Urinary bladder (tissue), 4 donors: ENCODE data around the gene SUSD3. TPM values are rescaled to one million over a fixed set of nuclear protein-coding genes. Genes with fewer than 3 reads are reported as not detected.
"Not testable (repeated sequence)": the region's sequence is repeated elsewhere in the genome, so short reads cannot be mapped to it uniquely, and the experiment has no call there.

Experiments
- DNase-seq: peaks from one replicate; pipeline ENCODE4 v3.0.0-alpha.2; 2015; ENCODE audit errors: extremely low spot score
- H3K27ac ChIP-seq: one replicate; pipeline ENCODE4 v1.5.1; 2013; ENCODE audit warnings: low read depth, mild to moderate bottlenecking, moderate library complexity
- H3K36me3 ChIP-seq: one replicate; pipeline ENCODE4 v1.6.1; 2013; ENCODE audit warnings: mild to moderate bottlenecking, moderate library complexity; ENCODE audit not compliant: insufficient read depth
- H3K4me1 ChIP-seq: one replicate; pipeline ENCODE4 v1.6.1; 2013; ENCODE audit warnings: mild to moderate bottlenecking, moderate library complexity; ENCODE audit not compliant: insufficient read depth
- H3K4me3 ChIP-seq: one replicate; pipeline ENCODE4 v1.5.1; 2013; ENCODE audit warnings: low read depth, low read length
- WGBS: extraction: QIAGEN DNeasy Blood & Tissue Kit; methylation state at CpG from one replicate; pipeline ENCODE4 v1.1.7; 2013; 5-methylcytosine and 5-hydroxymethylcytosine counted together
- polyA plus RNA-seq: library from polyadenylated mRNA; stranded (reverse); fragments of 200-250 nt; gene quantifications from one replicate; pipeline ENCODE4 v1.2.3, GENCODE V29; 2013
- total RNA-seq: library from RNA; depleted of rRNA; stranded (reverse); fragments of >200 nt; gene quantifications from one replicate; pipeline ENCODE4 v1.2.3, GENCODE V29; 2014
- donor health status: healthy with polysubstance abuse.
- donor health status: healthy.

Gene SUSD3
- total and polyA plus RNA-seq, 2 donors, result 1.5 to 1.9 TPM

- H3K4me1 ChIP-seq, H3K27ac ChIP-seq, H3K4me3 ChIP-seq, DNase-seq, H3K36me3 ChIP-seq: not testable (repeated sequence)
- WGBS, result 93% methylated on average over 11 of the region's 11 CpGs
Observed at GRCh38 chr9:93101086-93101485, 42.6 kb downstream of the SUSD3 start.

DNA sequence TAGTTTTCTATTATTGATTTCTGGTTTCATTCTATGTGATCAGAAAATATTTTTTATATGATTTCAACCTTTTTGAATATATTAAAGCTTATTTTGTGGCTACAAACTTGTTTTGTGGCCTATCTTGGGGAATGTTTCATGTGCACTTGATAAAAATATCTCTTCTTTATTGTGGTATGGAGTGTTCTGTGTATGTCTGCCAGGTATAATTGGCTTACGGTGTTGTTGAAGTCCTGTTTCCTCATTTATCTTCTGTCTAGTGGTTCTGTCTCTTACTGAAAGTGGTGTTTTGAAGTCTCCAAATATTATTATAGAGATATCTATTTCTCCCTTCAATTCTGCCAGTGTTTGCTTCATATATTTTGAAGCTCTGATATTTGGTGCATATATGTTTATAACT, 47.1 kb downstream of the SUSD3 start:
- no peak for DNase-seq
- H3K36me3 ChIP-seq, result no peaks in the 10 kb centered on the region
- WGBS, result 98% methylated on average over 1 of the region's 1 CpG
- no peak overlapping the region for H3K4me3 ChIP-seq
- no peak overlapping the region for H3K27ac ChIP-seq
- H3K4me1 ChIP-seq, result no peaks in the 10 kb centered on the region

GRCh38 chr9:93107151-93107824, 48.8 kb downstream of the SUSD3 start:
- H3K36me3 ChIP-seq, result peaks cover 2% of the 10 kb centered on the region
- no peaks in the 10 kb centered on the region for H3K4me1 ChIP-seq
- no peak for DNase-seq
- H3K4me3 ChIP-seq, result no peak overlapping the region
- WGBS, result 92% methylated on average over 14 of the region's 14 CpGs
- H3K27ac ChIP-seq, result no peak overlapping the region

- Histone ChIP-seq H3K4me1 (no peaks in the 10 kb centered on the region), H3K27ac (no peak overlapping the region), H3K36me3 (peaks cover 2% of the 10 kb centered on the region), H3K4me3 (no peak overlapping the region)
- DNase-seq, result no peak
- 95% methylated on average over 6 of the region's 6 CpGs for whole genome bisulfite sequencing
Observed at GRCh38 chr9:93107825-93108161, 49.3 kb downstream of the SUSD3 start.

- WGBS, result 88% methylated on average over 15 of the region's 15 CpGs
- H3K27ac ChIP-seq, result no peak overlapping the region
- H3K36me3 ChIP-seq, result peaks cover 2% of the 10 kb centered on the region
- H3K4me1 ChIP-seq, result no peaks in the 10 kb centered on the region
- no peak overlapping the region for H3K4me3 ChIP-seq
- no peak for DNase-seq
Observed at GRCh38 chr9:93108291-93109041, 50.0 kb downstream of the SUSD3 start.

DNA sequence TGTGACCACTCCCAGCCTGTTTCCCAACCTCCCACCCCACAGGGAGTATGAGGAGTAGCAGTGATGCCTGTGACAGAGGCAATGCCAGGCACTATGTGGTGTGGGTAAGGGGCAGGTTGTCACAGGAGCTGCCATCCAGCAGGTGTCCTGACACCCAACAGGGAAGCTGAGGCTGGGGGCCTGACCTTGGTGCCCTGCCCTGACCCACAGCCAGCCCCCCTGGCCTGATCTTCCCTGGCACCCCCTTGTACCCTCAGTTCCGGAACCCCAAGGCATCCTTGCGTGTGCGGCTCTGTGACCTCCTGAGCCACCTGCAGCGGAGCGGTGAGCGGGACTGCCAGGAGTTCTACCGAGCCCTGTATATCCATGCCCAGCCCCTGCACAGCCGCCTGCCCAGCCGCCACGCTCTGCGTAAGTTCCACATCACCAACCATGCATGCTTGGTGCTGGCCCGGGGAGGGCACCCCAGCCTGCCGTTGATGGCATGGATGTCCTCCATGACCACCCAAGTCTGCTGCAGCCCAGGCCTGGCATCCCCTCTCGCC, 51.9 kb downstream of the SUSD3 start:
- Histone ChIP-seq H3K4me1 (no peaks in the 10 kb centered on the region), H3K36me3 (peaks cover 2% of the 10 kb centered on the region), H3K4me3 (no peak overlapping the region), H3K27ac (no peak overlapping the region)
- 97% methylated on average over 14 of the region's 14 CpGs for WGBS
- DNase-seq, result no peak

DNA sequence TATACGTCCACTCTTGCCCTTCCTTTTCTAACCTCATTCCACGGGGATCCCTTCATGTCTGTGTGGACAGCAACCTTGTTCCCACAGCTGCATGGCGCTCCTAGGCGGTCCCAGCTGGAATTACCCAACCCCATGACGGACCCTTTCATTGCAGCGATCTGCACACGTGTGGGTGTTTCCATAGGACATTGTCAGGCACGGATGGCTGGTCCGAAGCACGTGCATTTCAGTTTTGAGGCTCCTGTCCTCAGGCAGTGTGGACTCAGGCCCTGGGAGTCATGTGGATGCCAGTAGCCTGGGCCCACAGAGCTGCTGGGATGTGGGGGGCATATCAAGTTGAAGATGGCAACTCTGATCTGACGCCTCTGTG, 52.5 kb downstream of the SUSD3 start:
- Histone ChIP-seq H3K4me1 (no peaks in the 10 kb centered on the region), H3K36me3 (peaks cover 2% of the 10 kb centered on the region), H3K4me3 (no peak overlapping the region), H3K27ac (no peak overlapping the region)
- no peak for DNase-seq
- WGBS, result 88% methylated on average over 11 of the region's 11 CpGs

- Histone ChIP-seq H3K4me3 (no peak overlapping the region), H3K4me1 (no peaks in the 10 kb centered on the region), H3K36me3 (peaks cover 2% of the 10 kb centered on the region), H3K27ac (no peak overlapping the region)
- DNase-seq, result no peak
- WGBS, result 89% methylated on average over 18 of the region's 18 CpGs
Observed at GRCh38 chr9:93111371-93112115, 53.0 kb downstream of the SUSD3 start.

DNA sequence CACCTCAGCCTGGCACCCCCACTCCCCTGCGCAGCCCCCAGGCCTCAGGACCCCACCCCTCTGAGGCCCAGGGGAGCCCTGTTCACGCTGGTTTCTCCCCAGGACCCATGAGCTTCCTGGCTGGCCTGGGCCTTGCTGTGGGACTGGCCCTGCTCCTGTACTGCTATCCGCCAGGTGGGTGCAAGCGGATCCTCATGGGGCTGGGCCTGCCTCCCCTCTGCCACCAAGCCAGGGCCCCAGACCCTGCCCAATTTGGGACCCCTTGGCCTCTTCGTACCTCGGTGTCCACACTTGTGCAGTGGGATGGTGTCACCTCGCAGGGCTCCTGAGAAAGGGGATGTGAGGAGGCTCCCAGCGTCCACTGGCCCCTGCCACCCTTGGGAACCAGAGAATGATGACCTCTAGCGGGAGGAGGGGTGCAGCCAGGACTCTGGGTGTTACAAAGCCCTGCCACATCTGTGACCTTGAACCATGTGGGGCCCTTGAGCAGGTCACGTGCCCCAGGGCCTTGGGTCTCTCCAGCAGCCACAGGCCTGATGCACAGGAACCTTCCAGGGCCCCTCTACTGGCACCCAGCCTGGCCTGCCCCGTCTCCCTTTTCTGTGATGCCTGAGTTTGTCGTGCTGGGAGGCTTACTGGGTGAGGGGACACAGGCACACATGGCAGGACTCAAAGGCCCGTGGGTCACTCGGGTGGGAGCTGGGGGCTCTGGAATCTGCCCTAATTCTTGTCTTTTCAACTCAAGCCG, 53.8 kb downstream of the SUSD3 start:
- 90% methylated on average over 15 of the region's 15 CpGs for WGBS
- no peak for DNase-seq
- H3K36me3 ChIP-seq, result peaks cover 2% of the 10 kb centered on the region
- H3K27ac ChIP-seq, result no peak overlapping the region
- H3K4me3 ChIP-seq, result no peak overlapping the region
- H3K4me1 ChIP-seq, result no peaks in the 10 kb centered on the region

GRCh38 chr9:93112864-93113389, 54.4 kb downstream of the SUSD3 start:
- WGBS, result 91% methylated on average over 13 of the region's 13 CpGs
- no peak overlapping the region for H3K4me3 ChIP-seq
- H3K27ac ChIP-seq, result no peak overlapping the region
- H3K4me1 ChIP-seq, result no peaks in the 10 kb centered on the region
- H3K36me3 ChIP-seq, result peaks cover 2% of the 10 kb centered on the region
- DNase-seq, result no peak

- DNase-seq, result no peak
- Histone ChIP-seq H3K27ac (no peak overlapping the region), H3K4me1 (no peaks in the 10 kb centered on the region), H3K36me3 (peaks cover 2% of the 10 kb centered on the region), H3K4me3 (no peak overlapping the region)
- 81% methylated on average over 17 of the region's 17 CpGs for WGBS
Observed at GRCh38 chr9:93114169-93114983, 55.9 kb downstream of the SUSD3 start.

DNA sequence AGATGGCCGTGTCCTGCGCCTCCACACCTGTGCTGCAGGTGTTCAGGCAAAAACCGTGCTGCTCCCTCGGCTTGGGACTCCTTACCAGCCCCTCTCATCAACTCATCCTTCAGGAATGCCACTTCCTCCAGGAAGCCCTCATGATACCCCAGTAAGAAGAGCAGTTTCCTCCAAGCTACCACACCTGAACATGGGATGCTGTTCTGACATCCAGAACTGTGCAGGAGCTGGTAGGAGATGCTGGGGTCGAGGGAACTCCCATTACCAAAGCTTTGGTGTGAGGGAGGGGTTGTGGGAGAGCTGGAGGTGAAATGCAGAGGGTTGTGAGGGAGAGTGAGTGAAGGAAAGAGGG, 56.5 kb downstream of the SUSD3 start:
- no peak for DNase-seq
- Histone ChIP-seq H3K4me1 (no peaks in the 10 kb centered on the region), H3K36me3 (peaks cover 2% of the 10 kb centered on the region), H3K27ac (no peak overlapping the region), H3K4me3 (no peak overlapping the region)
- 83% methylated on average over 5 of the region's 5 CpGs for WGBS
